Adrenal gland (tissue), 12 donors: ENCODE data around the gene FOXJ1. TPM values are rescaled to one million over a fixed set of nuclear protein-coding genes. Genes with fewer than 3 reads are reported as not detected.

ENCODE experiments used
- DNase-seq, 7 donors: peaks; one replicate each; pipeline ENCODE4 v3.0.0-alpha.2; 2019 to 2020
- H3K27ac ChIP-seq, 5 donors: fragments of 200-600 bp; sonication (generic) in 4 of 5; 1 replicate in 3 of 5; 2 replicates in 2 of 5; pipeline versions ENCODE4 v1.5.1 to v1.8.0; 2016 to 2020; ENCODE audit warnings: mild to moderate bottlenecking in 1 of 5
- H3K27me3 ChIP-seq: fragments of 200-600 bp; 2 replicates; pipeline ENCODE4 v1.8.0; 2021
- H3K36me3 ChIP-seq, 2 donors: fragments of 200-600 bp; replicated peaks in 1 of 2; 1 replicate in 1 of 2; 2 replicates in 1 of 2; pipeline versions ENCODE4 v1.5.1 to v1.8.0; 2018 to 2022
- H3K4me1 ChIP-seq, 2 donors: fragments of 200-600 bp; replicated peaks in 1 of 2; 1 replicate in 1 of 2; 2 replicates in 1 of 2; pipeline versions ENCODE4 v1.5.1 to v1.8.0; 2018 to 2021
- H3K4me3 ChIP-seq, 4 donors: fragments of 200-600 bp; sonication (generic) in 3 of 4; one replicate each; pipeline ENCODE4 v1.5.1; 2016 to 2018
- H3K9me3 ChIP-seq, 3 donors: fragments of 200-600 bp; sonication (generic) in 1 of 3; replicated peaks in 1 of 3; 1 replicate in 2 of 3; 2 replicates in 1 of 3; pipeline versions ENCODE4 v1.5.1 to v1.8.0; 2016 to 2021
- CTCF ChIP-seq, 6 experiments: fragments of 450-650 bp in 4 of 6; fragments of 200-600 bp in 2 of 6; sonication (generic) in 1 of 6; IDR thresholded peaks; 1 replicate in 5 of 6; 2 replicates in 1 of 6; pipeline versions ENCODE4 v1.5.1 to v1.8.0; 2016 to 2021; ENCODE audit warnings: antibody characterized with exemption in 6 of 6, mild to moderate bottlenecking in 2 of 6, moderate library complexity in 1 of 6
- POLR2A ChIP-seq, 2 donors: fragments of 450-650 bp; IDR thresholded peaks; one replicate each; pipeline ENCODE4 v1.6.1; 2017; ENCODE audit warnings: antibody characterized with exemption in 2 of 2, mild to moderate bottlenecking in 2 of 2, moderate library complexity in 1 of 2
- WGBS, 4 donors: extraction: QIAGEN DNeasy Blood & Tissue Kit in 2 of 4; methylation state at CpG; one replicate each; pipeline versions ENCODE4 v1.1.5 to v1.1.7; 2013 to 2017; 5-methylcytosine and 5-hydroxymethylcytosine counted together
- intact Hi-C, 2 donors: fragments of 100-400 bp; cut with DNase I; formaldehyde crosslinking; loops; one replicate each; pipeline versions ENCODE4 v1.14.1 to v1.15.0; 2022 to 2023
- polyA plus RNA-seq, 3 donors: library from polyadenylated mRNA; stranded (reverse); fragments of 200-250 nt in 2 of 3; fragments of 350-450 nt in 1 of 3; fragmentation: Illumina TruSeq in 1 of 3; extraction: RNeasy Lipid Tissue Mini Kit (QIAGEN cat#74804) in 1 of 3; gene quantifications; one replicate each; pipeline ENCODE4 v1.2.3, GENCODE V29; 2013 to 2014
- total RNA-seq, 9 donors: library from RNA; depleted of rRNA in 4 of 9; stranded (reverse); fragments of >200 nt in 4 of 9; fragments of 120-200 nt in 1 of 9; fragmentation: NEBNext Ultra II Directional in 1 of 9; extraction: Animal tissue kit (Norgen Biotek cat#: 25700) in 1 of 9; gene quantifications; one replicate each; pipeline versions ENCODE4 v1.1.0 to v1.2.4, GENCODE V29; 2013 to 2023
- donor health status: healthy with polysubstance abuse.
- donor health status: Bipolar disorder and iron deficiency.
- donor health status: DM: yes; HTN: yes; CAD: no.
- donor health status: DM: no; HTN: no; CAD: no.
- donor health status: DM: no; HTN: no; CAD: no.
- donor health status: DM: yes; HTN: yes; CAD: no.

The FOXJ1 gene
- total and polyA plus RNA-seq, 12 donors: 0.06 to 0.18 (median 0.07) TPM; not detected in 9

- WGBS, 4 donors: 54 to 91% (median 62%) methylated on average over 6 to 54 of the region's 54 CpGs
- TF ChIP-seq POLR2A (IDR thresholded peaks at IDR 0.05) (no peak), CTCF (IDR thresholded peaks at IDR 0.05) (no peak)
- H3K36me3 ChIP-seq: no peaks in the 10 kb centered on the region
- no peak overlapping the region for H3K27ac ChIP-seq
- DNase-seq: no peak
- H3K4me3 ChIP-seq: no peak overlapping the region
- no peaks in the 10 kb centered on the region for H3K9me3 ChIP-seq
- peaks cover 53% of the 10 kb centered on the region for H3K27me3 ChIP-seq
- H3K4me1 ChIP-seq: peaks cover 3 to 20% of the 10 kb centered on the region in 2 donors
- intact Hi-C loops: no loop called here
Observed at GRCh38 chr17:76137351-76138233, 3.5 kb downstream of the FOXJ1 start.

GRCh38 chr17:76137001-76137350 is 4.1 kb downstream of the FOXJ1 start:
- H3K4me3 ChIP-seq: no peak overlapping the region
- H3K27me3 ChIP-seq: peaks cover 57% of the 10 kb centered on the region

GRCh38 chr17:76136276-76137000 is 4.6 kb downstream of the FOXJ1 start:
- WGBS, 4 donors: 66 to 80% (median 76%) methylated on average over 10 to 16 of the region's 16 CpGs
- Histone ChIP-seq H3K4me3 (no peak overlapping the region), H3K4me1 (peaks cover 1 to 15% of the 10 kb centered on the region in 2 donors), H3K27ac (no peak overlapping the region), H3K9me3 (no peaks in the 10 kb centered on the region), H3K36me3 (no peaks in the 10 kb centered on the region), H3K27me3 (peaks cover 61% of the 10 kb centered on the region)
- DNase-seq: no peak
- TF ChIP-seq CTCF (IDR thresholded peaks at IDR 0.05): no peak
- TF ChIP-seq POLR2A (IDR thresholded peaks at IDR 0.05): no peak
- intact Hi-C loops: no loop called here

More at GRCh38 chr17:76137001-76137350, 4.1 kb downstream of the FOXJ1 start:
- H3K4me1 ChIP-seq: peaks cover 3 to 20% of the 10 kb centered on the region in 2 donors
- no peaks in the 10 kb centered on the region for H3K9me3 ChIP-seq
- intact Hi-C loops: no loop called here
- no peaks in the 10 kb centered on the region for H3K36me3 ChIP-seq
- no peak overlapping the region for H3K27ac ChIP-seq
- no peak for DNase-seq
- TF ChIP-seq POLR2A (IDR thresholded peaks at IDR 0.05): no peak
- TF ChIP-seq CTCF (IDR thresholded peaks at IDR 0.05): no peak
- 27 to 78% (median 65%) methylated on average over 3 to 7 of the region's 7 CpGs for WGBS, 4 donors

GRCh38 chr17:76135810-76136188 is 5.2 kb downstream of the FOXJ1 start:
- TF ChIP-seq CTCF (IDR thresholded peaks at IDR 0.05): no peak
- no peak for TF ChIP-seq POLR2A (IDR thresholded peaks at IDR 0.05)
- 72 to 83% (median 76%) methylated on average over 7 to 8 of the region's 8 CpGs; no CpG with 5 or more reads in 1 of the 4 donors for WGBS, 4 donors
- Histone ChIP-seq H3K9me3 (no peaks in the 10 kb centered on the region), H3K4me3 (no peak overlapping the region), H3K27me3 (peaks cover 61% of the 10 kb centered on the region), H3K27ac (no peak overlapping the region), H3K36me3 (no peaks in the 10 kb centered on the region), H3K4me1 (peaks cover 0 to 9% of the 10 kb centered on the region in 2 donors)
- no peak for DNase-seq
- intact Hi-C loops: no loop called here
